Osteoblast (primary cell): ENCODE measurements around the gene RTL1. TPM values are rescaled to one million over a fixed set of nuclear protein-coding genes. Genes with fewer than 3 reads are reported as not detected.

Experiments used
- DNase-seq: peaks from one replicate; pipeline ENCODE4 v3.0.0; 2011; ENCODE audit warnings: low spot score, mixed read lengths; ENCODE audit not compliant: insufficient read length; ENCODE audit errors: missing footprints
- H2AFZ ChIP-seq: 2 replicates; pipeline ENCODE4 v1.6.0; 2011; ENCODE audit warnings: mild to moderate bottlenecking, low read length
- H3K27ac ChIP-seq: 2 replicates; pipeline ENCODE4 v1.5.1; 2011; ENCODE audit warnings: mild to moderate bottlenecking, low read depth, low read length, moderate library complexity
- H3K27me3 ChIP-seq: 2 replicates; pipeline ENCODE4 v1.6.0; 2012; ENCODE audit warnings: mild to moderate bottlenecking, control low read depth, inconsistent platforms, low read length, moderate library complexity; ENCODE audit not compliant: insufficient read depth
- H3K36me3 ChIP-seq: 2 replicates; pipeline ENCODE4 v1.5.1; 2011; ENCODE audit warnings: mild to moderate bottlenecking, low read length, control low read depth, moderate library complexity; ENCODE audit not compliant: insufficient read depth
- H3K4me1 ChIP-seq: 2 replicates; pipeline ENCODE4 v1.5.1; 2011; ENCODE audit warnings: mild to moderate bottlenecking, low read length, control low read depth, moderate library complexity; ENCODE audit not compliant: insufficient read depth
- H3K4me2 ChIP-seq: 2 replicates; pipeline ENCODE4 v1.6.0; 2011; ENCODE audit warnings: mild to moderate bottlenecking, low read length; ENCODE audit not compliant: insufficient read depth
- H3K4me3 ChIP-seq: fragments of 200-600 bp; sonication (generic); 3 replicates; pipeline ENCODE4 v1.5.1; 2012; ENCODE audit warnings: mild to moderate bottlenecking, low read length, inconsistent platforms; ENCODE audit not compliant: insufficient read depth
- H3K79me2 ChIP-seq: 2 replicates; pipeline ENCODE4 v1.6.0; 2012; ENCODE audit warnings: mild to moderate bottlenecking, low read length, control low read depth, inconsistent platforms; ENCODE audit not compliant: insufficient read depth
- H3K9me3 ChIP-seq: 2 replicates; pipeline ENCODE4 v1.5.1; 2011; ENCODE audit warnings: low read depth, low read length, control low read depth
- H4K20me1 ChIP-seq: 2 replicates; pipeline ENCODE4 v1.6.0; 2012; ENCODE audit warnings: mild to moderate bottlenecking, low read length, control low read depth; ENCODE audit not compliant: insufficient read depth
- CTCF ChIP-seq: IDR thresholded peaks from 2 replicates; pipeline ENCODE4 v1.5.1; 2011; ENCODE audit warnings: mild to moderate bottlenecking, low read depth, low read length, moderate library complexity; ENCODE audit errors: extremely low read depth
- total RNA-seq: library from RNA; depleted of rRNA; stranded (reverse); fragments of >200 nt; gene quantifications from 2 replicates; pipeline ENCODE4 v1.2.3, GENCODE V29; 2012

RTL1 gene
- total RNA-seq, 1 donor = not detected

GRCh38 chr14:100850841-100851585 lies 52.5 kb downstream of the RTL1 start:
- Histone ChIP-seq H3K79me2 (peaks cover 96% of the 10 kb centered on the region), H3K36me3 (peaks cover 50% of the 10 kb centered on the region), H3K4me1 (peaks cover 22% of the 10 kb centered on the region), H3K4me2 (no peak overlapping the region), H3K27me3 (no peaks in the 10 kb centered on the region), H4K20me1 (peaks cover 82% of the 10 kb centered on the region), H3K27ac (no peak overlapping the region), H2AFZ (no peak overlapping the region), H3K4me3 (no peak overlapping the region), H3K9me3 (no peaks in the 10 kb centered on the region)
- DNase-seq = peak; percentile 83
- peak; percentile 70 for TF ChIP-seq CTCF

GRCh38 chr14:100849115-100849781 lies 54.3 kb downstream of the RTL1 start:
- Histone ChIP-seq H3K27ac (peak overlapping the region; percentile 43), H3K4me2 (peak overlapping the region; percentile 73), H3K4me3 (peak overlapping the region; percentile 52), H2AFZ (no peak overlapping the region), H3K79me2 (peaks cover 96% of the 10 kb centered on the region), H3K9me3 (no peaks in the 10 kb centered on the region), H3K36me3 (peaks cover 46% of the 10 kb centered on the region), H4K20me1 (peaks cover 65% of the 10 kb centered on the region), H3K4me1 (peaks cover 26% of the 10 kb centered on the region), H3K27me3 (no peaks in the 10 kb centered on the region)
- peak; percentile 92 for DNase-seq
- TF ChIP-seq CTCF = no peak

GRCh38 chr14:100846309-100846859 lies 57.1 kb downstream of the RTL1 start:
- H2AFZ ChIP-seq = no peak overlapping the region

More at GRCh38 chr14:100846309-100846859, 57.1 kb downstream of the RTL1 start:
- peak; percentile 63 for DNase-seq
- peaks cover 43% of the 10 kb centered on the region for H3K4me1 ChIP-seq
- TF ChIP-seq CTCF = no peak
- H3K27me3 ChIP-seq = no peaks in the 10 kb centered on the region
- peaks cover 51% of the 10 kb centered on the region for H3K36me3 ChIP-seq
- no peak overlapping the region for H3K4me2 ChIP-seq
- H3K9me3 ChIP-seq = no peaks in the 10 kb centered on the region
- H3K4me3 ChIP-seq = no peak overlapping the region
- H3K27ac ChIP-seq = peak overlapping the region; percentile 28
- peaks cover 85% of the 10 kb centered on the region for H3K79me2 ChIP-seq
- H4K20me1 ChIP-seq = peaks cover 67% of the 10 kb centered on the region
